Right forelimb (tissue), 1 donor: ENCODE data around the gene ELAVL4.

Experiments used
- DNase-seq: peaks from one replicate; pipeline ENCODE4 v3.0.0-alpha.2; 2018

The ELAVL4 gene

GRCh38 chr1:50180367-50180766 lies 71.6 kb downstream of the ELAVL4 start:
- DNase-seq: no peak

- no peak for DNase-seq
Observed at GRCh38 chr1:50181027-50181663, 72.4 kb downstream of the ELAVL4 start.

DNA sequence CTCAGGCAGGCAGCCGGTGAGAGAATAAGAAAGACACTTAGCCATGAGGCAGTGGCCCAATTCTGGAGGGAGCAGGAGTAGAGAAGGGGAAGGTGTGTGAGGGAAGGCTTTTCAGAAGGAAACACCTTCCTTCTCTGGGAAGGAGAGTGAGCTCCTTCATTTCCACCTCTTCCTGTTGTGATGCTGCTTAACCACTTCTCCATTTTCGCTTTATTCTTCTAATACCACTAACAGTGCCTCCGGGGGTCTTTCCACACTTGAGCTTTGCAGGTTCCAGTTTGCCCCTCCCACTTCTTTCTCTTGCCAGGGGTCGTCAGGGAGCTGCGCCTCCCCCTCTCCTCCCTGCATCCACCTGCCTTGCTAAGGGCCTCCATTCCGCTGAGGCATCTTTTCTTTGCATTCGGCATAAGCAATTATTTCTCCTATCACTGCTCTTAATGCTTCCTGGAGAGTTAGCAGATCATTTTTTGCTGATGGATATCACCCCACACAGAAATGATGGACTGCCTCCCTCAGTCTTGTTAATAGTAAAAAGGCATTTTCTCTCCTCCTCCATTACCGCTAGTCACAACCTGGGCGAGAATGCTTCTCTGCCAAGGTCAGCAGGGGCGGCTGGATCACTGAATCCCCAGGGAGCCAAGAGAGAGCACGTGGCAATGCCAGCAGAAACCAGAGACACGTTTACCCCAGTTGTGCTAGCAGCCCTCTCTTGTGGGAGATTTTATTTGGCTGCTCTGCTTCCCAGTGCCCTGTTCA lies 74.8 kb downstream of the ELAVL4 start:
- DNase-seq: no peak

DNA sequence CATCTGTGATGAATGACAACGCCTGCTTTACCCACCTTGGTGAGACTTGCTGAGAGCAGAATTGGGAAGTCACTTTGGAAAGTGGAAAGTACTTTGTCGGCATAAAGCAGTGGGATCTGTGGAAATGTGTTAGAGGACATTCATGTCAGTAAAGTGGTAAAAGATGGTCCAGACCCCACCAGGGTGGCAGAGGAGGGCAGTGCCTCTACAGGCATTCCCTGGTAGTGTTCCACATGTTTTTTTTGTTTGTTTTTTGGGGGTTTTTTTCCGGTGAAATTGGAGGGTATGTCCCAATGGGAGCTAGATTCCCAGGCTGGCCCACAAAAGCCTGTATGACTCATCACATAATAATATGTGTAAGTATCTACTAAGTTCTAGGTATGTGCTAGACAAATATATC lies 80.6 kb downstream of the ELAVL4 start:
- DNase-seq: no peak

DNA sequence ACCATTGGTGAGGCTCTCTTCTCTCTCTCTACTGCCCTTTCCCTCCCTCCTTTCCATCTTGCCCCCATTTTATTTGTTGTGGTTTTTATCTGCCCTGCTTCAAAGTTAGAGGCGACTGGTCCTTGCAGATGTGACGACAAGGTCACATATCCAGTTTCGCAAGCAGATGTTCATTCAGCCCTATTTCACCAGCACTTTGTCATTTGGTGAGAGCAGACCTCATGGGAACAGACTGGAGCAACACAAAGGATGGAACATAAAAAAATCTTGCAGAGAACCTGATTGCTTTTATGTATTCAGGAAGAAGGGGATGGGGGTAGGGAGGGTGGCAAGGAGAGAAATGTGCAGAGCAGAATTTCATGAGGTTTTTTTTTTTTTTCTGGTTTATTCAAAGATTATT lies 84.3 kb downstream of the ELAVL4 start:
- DNase-seq: no peak

DNA sequence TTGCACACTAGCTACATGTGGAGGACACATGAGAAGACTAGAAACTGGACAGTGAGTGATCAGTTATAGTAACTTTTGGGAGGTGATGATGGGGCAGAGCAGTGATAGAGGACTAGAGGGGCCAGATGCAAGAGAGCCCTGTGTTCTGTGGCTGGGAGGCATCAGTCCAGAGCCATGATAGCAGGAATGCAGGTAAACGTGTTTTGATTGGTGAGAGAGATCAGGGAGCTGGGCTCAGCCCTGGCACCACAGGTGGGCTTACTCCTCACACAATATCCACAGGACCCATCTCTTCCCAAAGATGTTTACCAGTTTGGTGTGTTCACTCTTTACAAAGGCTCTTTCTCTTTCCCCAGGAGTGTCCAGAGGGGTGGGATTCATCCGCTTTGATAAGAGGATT lies 86.5 kb downstream of the ELAVL4 start:
- no peak for DNase-seq

- no peak for DNase-seq
Observed at GRCh38 chr1:50196081-50196480, 87.4 kb downstream of the ELAVL4 start.

DNA sequence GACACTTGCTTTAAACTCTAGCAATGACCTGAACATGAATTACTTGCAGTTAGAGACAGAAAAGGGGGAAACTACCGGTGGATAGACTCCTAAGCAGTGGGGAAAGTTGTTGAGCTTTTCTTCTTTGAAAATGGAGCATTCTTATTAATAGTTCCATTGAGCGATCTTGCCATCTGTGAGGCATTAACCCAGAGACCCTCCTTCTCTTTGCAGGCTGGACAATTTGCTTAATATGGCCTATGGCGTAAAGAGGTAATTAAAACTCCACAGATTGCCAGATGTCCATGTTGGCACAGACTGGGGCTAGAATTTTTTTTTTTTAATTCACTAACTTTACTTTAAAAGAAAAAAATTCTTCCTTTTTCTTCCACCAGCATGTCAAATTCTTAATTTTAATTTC lies 88.5 kb downstream of the ELAVL4 start:
- DNase-seq: no peak

DNA sequence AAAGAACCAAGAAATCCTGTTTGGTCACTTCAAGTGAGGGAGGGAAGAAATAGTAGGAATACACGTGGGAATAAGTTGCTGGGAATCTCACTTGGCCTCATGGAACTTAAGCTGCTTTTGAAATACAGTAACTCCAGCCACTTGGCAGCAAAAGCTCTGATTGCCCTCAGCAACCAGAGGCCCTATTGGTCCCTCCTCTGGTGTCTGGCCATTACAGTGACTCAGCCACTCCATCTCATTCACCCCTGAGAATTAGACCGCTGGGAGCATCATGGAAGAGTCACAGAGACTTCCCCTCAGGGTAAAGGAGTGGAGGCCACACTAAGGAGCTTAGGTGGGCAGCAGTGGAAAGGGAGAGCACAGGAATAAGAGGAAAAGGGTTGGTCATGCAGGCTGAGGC lies 99.6 kb downstream of the ELAVL4 start:
- DNase-seq: no peak

GRCh38 chr1:50208756-50209155 lies 100.0 kb downstream of the ELAVL4 start:
- no peak for DNase-seq

DNA sequence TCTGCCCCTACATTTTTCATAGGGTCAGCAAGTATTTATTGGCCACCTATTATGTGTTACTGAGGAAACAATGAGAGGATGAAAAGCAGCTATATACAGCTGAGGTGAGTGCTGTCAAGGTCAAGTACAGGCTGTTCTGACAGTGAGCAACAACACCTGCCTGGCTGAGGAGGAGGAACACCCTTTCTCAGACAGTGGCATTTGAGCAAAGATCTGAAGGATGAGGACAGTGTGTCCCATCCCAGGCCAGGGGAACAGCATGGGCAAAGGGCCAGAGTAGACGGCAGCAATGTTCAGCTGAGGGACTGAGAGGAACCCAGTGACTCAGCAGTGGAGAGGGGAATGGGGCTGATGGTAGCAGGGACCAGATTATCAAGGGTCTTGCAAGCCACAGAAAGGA lies 101.0 kb downstream of the ELAVL4 start:
- DNase-seq: no peak

GRCh38 chr1:50213505-50213904 lies 104.8 kb downstream of the ELAVL4 start:
- DNase-seq: no peak

GRCh38 chr1:50214717-50215116 lies 106.0 kb downstream of the ELAVL4 start:
- no peak for DNase-seq

GRCh38 chr1:50218344-50219120 lies 109.8 kb downstream of the ELAVL4 start:
- no peak for DNase-seq

GRCh38 chr1:50228871-50229384 lies 120.2 kb downstream of the ELAVL4 start:
- DNase-seq: no peak

GRCh38 chr1:50231209-50231608 lies 122.5 kb downstream of the ELAVL4 start:
- DNase-seq: no peak

GRCh38 chr1:50232336-50232735 lies 123.6 kb downstream of the ELAVL4 start:
- DNase-seq: no peak

GRCh38 chr1:50236656-50237055 lies 127.9 kb downstream of the ELAVL4 start:
- no peak for DNase-seq

DNA sequence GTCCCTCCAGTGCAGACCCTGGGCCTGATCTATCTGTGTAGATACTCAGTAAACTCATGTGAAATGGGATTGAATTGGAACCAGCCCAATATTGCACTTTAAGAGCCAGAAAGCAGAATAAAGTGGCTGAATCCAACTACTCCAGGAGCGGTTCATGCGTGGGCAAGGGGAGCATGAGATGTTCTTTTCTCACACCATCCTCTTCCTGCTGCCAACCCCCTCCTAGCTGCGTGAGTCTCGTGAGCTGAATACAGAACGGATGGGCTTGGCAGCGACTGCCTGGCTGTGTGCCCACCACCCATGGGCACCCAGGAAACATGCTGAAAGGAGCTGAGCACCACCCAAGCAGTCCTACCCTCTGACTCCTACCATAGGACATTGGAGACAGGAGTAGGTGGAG lies 128.3 kb downstream of the ELAVL4 start:
- no peak for DNase-seq

GRCh38 chr1:50243939-50244338 lies 135.2 kb downstream of the ELAVL4 start:
- no peak for DNase-seq

GRCh38 chr1:50246869-50247268 lies 138.1 kb downstream of the ELAVL4 start:
- no peak for DNase-seq

GRCh38 chr1:50251702-50252101 lies 143.0 kb downstream of the ELAVL4 start:
- no peak for DNase-seq

DNA sequence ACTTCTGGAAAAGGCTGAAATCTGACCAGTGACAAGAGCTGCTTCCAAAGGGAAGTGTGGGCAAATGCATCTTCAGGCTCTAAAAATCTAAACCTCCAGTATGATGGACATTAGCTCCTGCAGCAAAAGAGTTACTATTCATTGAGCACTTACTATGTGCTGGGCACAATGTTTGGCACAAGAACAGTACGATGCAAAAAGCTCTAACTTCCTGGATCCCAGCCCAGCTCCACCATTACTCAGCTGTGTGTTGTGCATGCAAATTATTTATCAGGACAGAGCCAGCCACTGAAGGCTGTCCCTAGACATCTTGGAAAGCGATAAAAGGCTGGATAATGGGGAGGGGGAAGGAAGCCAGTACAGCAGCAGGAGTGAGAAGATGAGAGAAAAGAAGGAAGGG lies 143.5 kb downstream of the ELAVL4 start:
- no peak for DNase-seq
